HCT116 (cell line): ENCODE data around the gene CASKIN2.

ENCODE experiments used
- ATF3 ChIP-seq: IDR thresholded peaks from 2 replicates; pipeline ENCODE4 v1.6.1; 2012
- CEBPB ChIP-seq: IDR thresholded peaks from 2 replicates; pipeline ENCODE4 v1.6.1; 2012; ENCODE audit warnings: low read depth
- EZH2 ChIP-seq: fragments of 200-600 bp; sonication (generic); IDR thresholded peaks from 2 replicates; pipeline ENCODE4 v1.6.1; 2017; ENCODE audit warnings: antibody characterized with exemption, mixed run types
- EZH2phosphoT487 ChIP-seq: fragments of 200-600 bp; IDR thresholded peaks from 2 replicates; pipeline ENCODE4 v1.6.1; 2018; ENCODE audit warnings: antibody characterized with exemption, borderline replicate concordance
- JUND ChIP-seq: IDR thresholded peaks from 2 replicates; pipeline ENCODE4 v1.6.1; 2012
- RAD21 ChIP-seq: IDR thresholded peaks from 2 replicates; pipeline ENCODE4 v1.6.1; 2012; ENCODE audit warnings: low read depth, mild to moderate bottlenecking
- YY1 ChIP-seq: IDR thresholded peaks from 2 replicates; pipeline ENCODE4 v1.6.1; 2011; ENCODE audit warnings: low read length, low read depth, moderate library complexity, mild to moderate bottlenecking; ENCODE audit not compliant: insufficient replicate concordance; ENCODE audit errors: extremely low read depth
- ZNF274 ChIP-seq: fragments of 200-500 bp; sonication (Bioruptor generic); IDR thresholded peaks from 2 replicates; pipeline ENCODE4 v1.6.1; 2014; ENCODE audit warnings: mild to moderate bottlenecking, low read depth, low read length, inconsistent platforms
- TF ChIP-seq, protein P1 (sequence below), 3 experiments: fragments of 200-600 bp in 1 of 3; sonication (generic) in 1 of 3; IDR thresholded peaks in 2 of 3; conservative IDR thresholded peaks in 1 of 3; 2 replicates each; pipeline ENCODE4 v1.5.1; 2012 to 2017; ENCODE audit warnings: low read depth in 2 of 3, low read length in 2 of 3, antibody characterized with exemption in 1 of 3, borderline replicate concordance in 1 of 3, control low read depth in 1 of 3, mild to moderate bottlenecking in 1 of 3, mixed read lengths in 1 of 3, mixed run types in 1 of 3, moderate library complexity in 1 of 3; ENCODE audit not compliant: insufficient read depth in 1 of 3

GRCh38 chr17:75539967-75540729 lies 24.8 kb upstream of the CASKIN2 start:
- TF ChIP-seq, protein P1, sequence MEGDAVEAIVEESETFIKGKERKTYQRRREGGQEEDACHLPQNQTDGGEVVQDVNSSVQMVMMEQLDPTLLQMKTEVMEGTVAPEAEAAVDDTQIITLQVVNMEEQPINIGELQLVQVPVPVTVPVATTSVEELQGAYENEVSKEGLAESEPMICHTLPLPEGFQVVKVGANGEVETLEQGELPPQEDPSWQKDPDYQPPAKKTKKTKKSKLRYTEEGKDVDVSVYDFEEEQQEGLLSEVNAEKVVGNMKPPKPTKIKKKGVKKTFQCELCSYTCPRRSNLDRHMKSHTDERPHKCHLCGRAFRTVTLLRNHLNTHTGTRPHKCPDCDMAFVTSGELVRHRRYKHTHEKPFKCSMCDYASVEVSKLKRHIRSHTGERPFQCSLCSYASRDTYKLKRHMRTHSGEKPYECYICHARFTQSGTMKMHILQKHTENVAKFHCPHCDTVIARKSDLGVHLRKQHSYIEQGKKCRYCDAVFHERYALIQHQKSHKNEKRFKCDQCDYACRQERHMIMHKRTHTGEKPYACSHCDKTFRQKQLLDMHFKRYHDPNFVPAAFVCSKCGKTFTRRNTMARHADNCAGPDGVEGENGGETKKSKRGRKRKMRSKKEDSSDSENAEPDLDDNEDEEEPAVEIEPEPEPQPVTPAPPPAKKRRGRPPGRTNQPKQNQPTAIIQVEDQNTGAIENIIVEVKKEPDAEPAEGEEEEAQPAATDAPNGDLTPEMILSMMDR (IDR thresholded peaks at IDR 0.05 in 2 of 3, conservative IDR thresholded peaks at IDR 0.05 in 1 of 3; ENCODE audit: borderline replicate concordance in 1 of 3, insufficient read depth in 1 of 3, low read depth in 2 of 3, low read length in 2 of 3): no peak
- TF ChIP-seq EZH2phosphoT487 (no peak), EZH2 (no peak), RAD21 (no peak), JUND (no peak), ATF3 (no peak), ZNF274 (no peak), YY1 (no peak), CEBPB (no peak)
